KBM-7 (cell line): ENCODE data around the gene EPC2.

Experiments
- DNase-seq: peaks from one replicate; pipeline ENCODE4 v3.0.0-alpha.2; 2015
- in situ Hi-C: fragments of 300-500 bp; cut with MboI; formaldehyde crosslinking; loops from 2 replicates; pipeline ENCODE4 v1.14.3; 2020; ENCODE audit warnings: low sequenced_read_pairs, low pct_unique_long_range_greater_than_20kb, mixed read lengths

Gene EPC2

DNA sequence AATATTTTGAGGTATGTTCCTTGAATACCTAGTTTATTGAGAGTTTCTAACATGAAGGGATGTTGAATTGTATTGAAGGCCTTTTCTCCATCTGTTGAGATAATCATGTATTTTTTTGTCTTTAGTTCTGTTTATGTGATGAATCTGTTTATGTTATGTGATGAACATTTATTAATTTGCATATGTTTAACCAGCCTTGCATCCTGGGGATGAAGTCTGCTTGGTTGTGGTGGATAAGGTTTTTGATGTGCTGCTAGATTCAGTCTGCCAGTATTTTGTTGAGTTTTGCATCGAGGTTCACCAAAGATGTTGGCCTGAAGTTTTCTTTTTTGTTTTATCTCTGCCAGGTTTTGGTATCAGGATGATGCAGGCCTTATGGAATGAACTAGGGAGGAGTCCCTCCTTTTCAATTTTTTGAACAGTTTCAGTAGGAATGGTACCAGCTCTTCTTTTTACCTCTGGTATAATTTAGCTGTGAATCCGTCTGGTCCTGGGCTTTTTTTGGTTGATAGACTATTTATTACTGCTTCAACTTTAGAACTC is 71.9 kb downstream of the EPC2 start:
- in situ Hi-C loops = no loop called here
- DNase-seq = no peak

GRCh38 chr2:148718039-148718438 is 73.5 kb downstream of the EPC2 start:
- in situ Hi-C loops = no loop called here
- no peak for DNase-seq

- in situ Hi-C loops = no loop called here
- no peak for DNase-seq
Observed at GRCh38 chr2:148719195-148719749, 74.7 kb downstream of the EPC2 start.

DNA sequence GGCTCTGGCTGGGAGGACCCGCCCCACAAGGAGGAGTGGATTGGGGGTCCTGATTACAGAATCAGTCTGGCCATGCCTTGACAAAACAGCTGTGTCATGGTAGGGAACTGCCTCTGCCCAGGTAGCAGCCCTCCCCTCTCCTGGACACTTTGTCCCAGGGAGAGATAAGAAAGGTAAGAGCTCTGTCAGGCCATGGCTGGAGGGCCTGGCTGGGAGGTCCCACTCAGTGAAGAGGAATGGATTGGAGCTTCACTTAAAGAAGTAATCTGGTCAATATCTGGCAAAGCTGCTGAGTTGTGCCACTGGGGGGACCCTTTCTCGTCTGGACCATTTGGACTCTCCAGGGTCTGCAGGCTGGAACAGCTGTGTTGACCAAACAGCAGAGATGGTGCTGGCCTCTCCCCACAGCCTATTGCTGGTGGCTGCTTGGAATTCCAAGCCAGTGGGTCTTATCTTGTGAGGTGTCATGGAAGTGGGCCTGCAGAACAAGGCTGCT is 75.4 kb downstream of the EPC2 start:
- in situ Hi-C loops = no loop called here
- no peak for DNase-seq

GRCh38 chr2:148720501-148721001 is 76.0 kb downstream of the EPC2 start:
- DNase-seq = no peak
- in situ Hi-C loops = no loop called here

GRCh38 chr2:148721520-148721931 is 77.0 kb downstream of the EPC2 start:
- in situ Hi-C loops = no loop called here
- peak; percentile 12 for DNase-seq

DNA sequence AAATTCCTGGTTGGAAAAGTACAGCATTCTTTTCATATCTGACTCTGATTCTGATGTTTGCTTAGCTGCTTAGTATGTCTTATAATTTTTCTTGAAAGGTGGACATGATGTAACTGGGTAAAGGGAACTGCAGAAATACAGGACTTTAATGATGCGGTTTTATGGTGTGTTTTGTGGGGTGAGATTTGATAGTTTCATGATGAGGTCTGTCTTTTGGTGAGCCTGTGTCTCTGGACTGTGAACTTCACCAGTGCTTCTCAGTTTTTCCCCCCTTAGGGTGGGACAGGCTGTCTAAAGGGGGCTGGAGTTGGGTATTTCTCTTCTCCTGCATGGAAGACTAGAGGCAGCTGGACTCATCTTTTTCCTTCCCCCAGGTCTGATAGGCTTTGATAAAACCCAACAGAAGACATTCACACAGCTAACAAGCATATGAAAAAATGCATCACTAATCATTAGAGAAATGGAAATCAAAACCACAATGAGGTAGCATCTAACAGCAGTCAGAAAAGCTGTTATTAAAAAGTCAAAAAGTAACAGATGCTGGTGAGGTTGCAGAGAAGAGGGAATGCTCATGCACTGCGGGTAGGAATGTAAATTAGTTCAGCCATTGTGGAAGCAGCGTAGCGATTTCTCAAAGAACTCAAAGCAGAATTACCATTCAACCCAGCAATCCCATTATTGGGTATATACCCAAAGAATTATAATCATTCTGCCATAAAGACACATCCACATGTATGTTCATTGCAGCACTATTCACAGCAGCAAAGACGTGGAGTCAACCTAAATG is 77.6 kb downstream of the EPC2 start:
- DNase-seq = no peak
- in situ Hi-C loops = no loop called here

DNA sequence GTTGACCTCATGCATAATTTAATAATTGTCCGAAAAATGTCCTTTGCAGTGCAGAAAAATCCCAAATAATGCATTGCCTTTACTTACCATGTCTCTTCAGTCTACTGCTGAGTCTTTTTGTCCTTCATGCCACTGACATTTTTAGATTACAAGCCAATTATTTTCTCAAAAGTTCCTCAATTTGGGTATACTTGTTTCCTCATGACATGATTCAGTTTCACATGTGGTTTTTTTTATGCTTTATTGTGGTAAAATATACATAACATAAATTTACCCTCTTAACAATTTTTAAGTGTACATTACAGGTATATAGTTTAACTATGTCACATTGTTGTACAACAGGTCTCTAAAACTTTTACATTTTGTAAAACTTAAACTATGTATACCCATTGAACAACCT is 81.0 kb downstream of the EPC2 start:
- no peak for DNase-seq
- in situ Hi-C loops = no loop called here

DNA sequence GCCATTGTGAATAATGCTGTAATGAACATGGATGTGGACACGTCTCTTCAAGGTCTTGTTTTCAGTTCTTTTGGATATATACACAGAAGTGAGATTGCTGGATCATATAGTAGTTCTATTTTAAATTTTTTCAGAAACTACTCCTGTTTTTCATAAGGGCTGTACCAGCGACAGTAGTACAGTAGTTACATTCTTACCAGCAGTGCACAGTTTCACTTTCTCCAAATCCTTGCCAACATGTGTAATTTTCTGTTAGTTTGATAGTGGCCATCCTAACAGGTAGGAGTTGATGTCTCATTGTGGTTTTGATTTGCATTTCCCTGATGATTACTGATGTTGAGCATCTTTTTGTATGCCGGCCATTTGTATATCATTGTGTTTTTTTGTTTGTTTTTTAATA is 81.7 kb downstream of the EPC2 start:
- in situ Hi-C loops = no loop called here
- no peak for DNase-seq

GRCh38 chr2:148730085-148730484 is 85.5 kb downstream of the EPC2 start:
- DNase-seq = no peak
- in situ Hi-C loops = no loop called here

DNA sequence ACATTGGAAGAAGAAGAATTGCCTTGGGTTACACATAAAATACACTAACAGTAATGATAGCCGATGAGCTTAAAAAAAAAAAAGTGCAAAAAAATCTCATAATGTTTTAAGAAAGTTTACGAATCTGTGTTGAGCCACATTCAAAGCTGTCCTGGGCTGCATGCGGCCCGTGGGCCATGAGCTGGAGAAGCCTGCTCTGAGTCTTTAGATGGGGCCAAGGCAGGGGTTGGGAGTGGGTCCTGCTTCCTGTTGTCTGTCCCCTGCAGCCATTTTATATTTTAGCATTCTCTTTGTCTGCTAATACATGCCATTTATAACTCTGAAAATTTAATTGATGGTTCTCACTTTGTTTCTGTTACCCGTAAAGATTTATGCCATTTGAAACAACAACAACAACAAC is 93.2 kb downstream of the EPC2 start:
- in situ Hi-C loops = no loop called here

DNA sequence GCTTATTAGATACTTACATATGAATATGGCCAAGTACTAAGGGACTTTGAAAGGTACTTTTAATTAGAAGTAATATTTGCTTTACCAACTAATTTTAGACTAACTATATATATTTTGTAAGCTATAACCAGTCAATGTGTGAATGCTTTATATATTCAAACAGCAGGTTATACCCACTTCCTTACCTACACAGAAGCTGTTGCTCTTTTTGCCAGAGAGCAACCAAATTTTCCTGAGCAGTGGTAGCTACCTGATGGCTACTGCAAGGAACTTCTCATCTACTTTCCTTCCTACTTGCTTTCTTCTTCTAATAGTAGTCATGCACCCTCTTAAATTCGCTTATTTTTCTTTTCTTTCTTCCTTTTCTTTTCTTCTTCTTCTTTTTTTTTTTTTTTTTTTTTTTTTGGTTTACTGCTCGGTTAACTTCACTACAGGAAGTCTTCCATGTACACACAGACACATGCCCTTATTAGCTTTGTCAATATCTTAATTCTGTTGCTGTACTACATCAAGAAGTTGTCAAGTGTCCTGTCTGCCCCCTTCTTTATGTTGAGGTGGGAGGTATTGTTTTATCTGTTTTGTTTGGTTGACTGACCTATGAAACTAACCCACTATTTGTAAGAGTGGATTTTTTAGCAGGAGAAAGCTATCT is 95.0 kb downstream of the EPC2 start:
- in situ Hi-C loops = no loop called here
- DNase-seq = no peak

More for the DNA sequence above, 93.2 kb downstream of the EPC2 start:
- DNase-seq = no peak

- DNase-seq = no peak
- in situ Hi-C loops = no loop called here
Observed at GRCh38 chr2:148742373-148742772, 97.8 kb downstream of the EPC2 start.

DNA sequence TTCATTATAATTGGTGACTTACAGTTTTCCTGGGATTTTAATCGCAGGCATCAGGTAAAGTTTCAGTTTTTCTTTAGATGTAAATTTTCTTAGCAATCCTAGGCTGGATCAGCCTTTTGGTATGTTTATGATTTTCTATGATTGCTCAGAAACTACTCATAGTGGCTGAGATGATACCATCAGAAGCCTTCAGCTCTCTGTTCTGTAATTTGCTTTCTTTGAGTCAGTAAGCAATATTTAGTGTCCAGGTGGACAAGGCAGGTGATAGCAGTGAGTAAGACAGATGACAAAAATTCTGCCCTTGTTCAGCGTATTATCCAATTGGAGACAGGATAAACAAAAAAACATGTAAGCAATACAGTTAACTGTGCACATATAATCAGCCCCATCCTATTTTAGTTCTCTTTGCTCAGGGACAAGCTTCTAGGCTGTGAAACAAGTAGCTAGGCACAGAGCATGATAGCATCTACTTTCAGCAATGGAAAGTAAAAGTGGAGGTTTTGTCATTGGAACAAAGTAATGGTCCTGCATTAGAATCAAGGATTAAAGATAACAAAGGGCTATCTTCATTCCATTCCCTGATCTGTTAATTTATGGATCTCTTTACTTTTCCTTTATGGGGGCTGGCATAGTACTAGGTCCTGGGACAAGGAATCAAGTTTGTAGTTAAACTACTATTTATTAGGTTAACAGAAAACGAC is 100.8 kb downstream of the EPC2 start:
- DNase-seq = no peak
- in situ Hi-C loops = no loop called here

DNA sequence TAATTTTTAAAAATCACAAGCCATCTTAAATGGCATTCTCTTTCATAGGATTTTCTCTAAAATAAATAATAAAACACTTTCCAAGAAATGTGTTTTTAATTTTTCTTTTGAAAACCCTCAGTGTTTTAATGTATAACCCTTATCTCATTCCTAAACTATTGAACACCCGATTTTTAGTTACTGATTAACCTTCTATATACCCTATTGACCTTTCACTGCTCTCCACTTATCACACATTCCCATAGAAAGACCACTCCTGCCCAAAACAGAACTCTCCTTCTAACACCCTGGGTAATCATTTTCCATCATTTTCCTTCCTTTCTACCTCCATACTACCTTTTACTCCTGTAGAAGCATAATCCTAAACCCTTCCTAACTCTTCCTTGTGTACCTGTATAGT is 102.4 kb downstream of the EPC2 start:
- in situ Hi-C loops = no loop called here
- DNase-seq = no peak

DNA sequence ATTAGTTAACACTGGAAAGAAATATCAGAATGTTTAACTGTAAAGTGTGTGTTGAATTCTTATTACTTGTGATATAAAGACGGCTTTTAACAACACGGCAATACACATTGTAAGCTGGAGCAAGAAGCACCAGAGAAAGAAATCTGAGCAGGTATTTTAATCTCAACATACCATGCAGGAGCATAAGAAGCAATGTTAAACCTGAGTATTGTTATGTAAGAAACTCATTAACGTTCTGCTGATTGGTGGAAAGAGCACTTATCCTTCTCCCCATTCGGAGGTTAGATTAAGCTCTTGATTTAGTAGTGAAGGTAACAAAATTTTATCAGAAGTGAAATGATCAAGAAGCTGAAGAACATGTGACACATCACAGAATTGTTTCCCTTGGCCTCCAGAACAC is 107.4 kb downstream of the EPC2 start:
- no peak for DNase-seq
- in situ Hi-C loops = no loop called here

- in situ Hi-C loops = no loop called here
- no peak for DNase-seq
Observed at GRCh38 chr2:148752977-148753376, 108.4 kb downstream of the EPC2 start.

GRCh38 chr2:148754864-148755263 is 110.3 kb downstream of the EPC2 start:
- in situ Hi-C loops = no loop called here
- DNase-seq = no peak

DNA sequence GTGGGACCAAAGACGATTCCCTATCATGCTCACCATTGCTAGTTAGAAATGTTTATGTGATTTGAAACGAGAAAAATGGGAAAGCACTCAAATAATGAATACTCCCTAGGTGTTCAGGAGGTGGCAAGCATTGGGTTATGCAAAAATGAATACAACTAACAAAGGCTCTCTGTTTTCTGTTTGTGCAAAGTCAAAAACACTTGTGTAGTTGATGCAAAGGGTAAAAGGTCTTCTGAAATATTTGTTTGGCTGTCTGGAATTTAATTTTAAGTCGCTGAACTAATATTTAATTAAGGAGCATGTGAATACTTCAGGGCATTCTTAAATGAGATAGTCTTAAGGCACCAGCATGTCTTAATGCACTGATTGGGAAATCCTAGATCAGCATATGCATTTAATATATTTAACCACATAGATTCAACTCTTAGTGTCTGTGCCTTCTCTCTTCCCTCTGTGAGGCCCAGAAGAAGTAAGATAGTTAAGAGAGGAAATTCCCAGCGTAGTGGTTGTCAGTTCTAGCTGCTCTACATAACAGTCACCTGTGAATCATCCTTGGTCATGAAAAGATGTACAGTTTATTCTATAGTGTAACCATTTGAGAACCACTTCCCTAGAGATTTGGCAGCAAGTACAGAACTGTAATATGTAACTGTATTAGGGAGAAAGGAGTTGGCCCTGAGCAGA is 111.9 kb downstream of the EPC2 start:
- in situ Hi-C loops = no loop called here
- DNase-seq = no peak
